GM21515 (cell line): ENCODE measurements around the gene JUNB.

Experiments used
- ATAC-seq: cut with Tn5 transposase; IDR thresholded peaks from one replicate; pipeline ENCODE4 v1.9.1; 2021; ENCODE audit not compliant: unreplicated experiment

The JUNB gene

GRCh38 chr19:12840091-12841079, 49.1 kb downstream of the JUNB start:
- ATAC-seq: no peak

- ATAC-seq: no peak
Measured at GRCh38 chr19:12841094-12841493, 49.8 kb downstream of the JUNB start.

GRCh38 chr19:12842511-12842910, 51.2 kb downstream of the JUNB start:
- ATAC-seq: no peak
